DND-41 (cell line): Measurements from ENCODE around the gene DPYD.

Source experiments
- EZH2 ChIP-seq: IDR thresholded peaks from 3 replicates; pipeline ENCODE4 v1.6.1; 2012; ENCODE audit warnings: borderline replicate concordance, low read depth, mild to moderate bottlenecking, moderate library complexity, low read length, inconsistent platforms; ENCODE audit not compliant: severe bottlenecking
- TF ChIP-seq, protein P1 (sequence below): IDR thresholded peaks from 2 replicates; pipeline ENCODE4 v1.5.1; 2012; ENCODE audit warnings: borderline replicate concordance, low read length, moderate library complexity, mild to moderate bottlenecking; ENCODE audit not compliant: poor library complexity, severe bottlenecking; ENCODE audit errors: extremely low read depth

DNA sequence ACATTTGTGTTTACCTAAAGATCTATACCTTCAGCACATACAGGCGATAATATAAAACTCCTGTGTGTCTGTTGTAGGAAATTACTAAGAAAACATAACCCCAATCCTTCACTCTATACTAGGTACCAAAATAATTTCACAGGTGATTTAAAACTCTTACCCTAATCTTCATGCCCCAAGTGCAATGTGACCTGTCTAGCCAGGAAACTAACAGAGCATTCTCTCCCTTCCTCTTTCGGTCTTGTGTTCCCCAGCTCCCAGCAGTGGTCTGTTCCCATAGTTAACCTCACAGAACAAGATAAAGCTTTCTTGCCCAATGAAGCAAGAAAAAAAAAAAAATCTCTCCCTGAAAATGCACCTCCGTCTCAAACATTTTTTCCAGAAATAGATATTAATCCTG lies 493.5 kb downstream of the DPYD start:
- TF ChIP-seq, protein P1, sequence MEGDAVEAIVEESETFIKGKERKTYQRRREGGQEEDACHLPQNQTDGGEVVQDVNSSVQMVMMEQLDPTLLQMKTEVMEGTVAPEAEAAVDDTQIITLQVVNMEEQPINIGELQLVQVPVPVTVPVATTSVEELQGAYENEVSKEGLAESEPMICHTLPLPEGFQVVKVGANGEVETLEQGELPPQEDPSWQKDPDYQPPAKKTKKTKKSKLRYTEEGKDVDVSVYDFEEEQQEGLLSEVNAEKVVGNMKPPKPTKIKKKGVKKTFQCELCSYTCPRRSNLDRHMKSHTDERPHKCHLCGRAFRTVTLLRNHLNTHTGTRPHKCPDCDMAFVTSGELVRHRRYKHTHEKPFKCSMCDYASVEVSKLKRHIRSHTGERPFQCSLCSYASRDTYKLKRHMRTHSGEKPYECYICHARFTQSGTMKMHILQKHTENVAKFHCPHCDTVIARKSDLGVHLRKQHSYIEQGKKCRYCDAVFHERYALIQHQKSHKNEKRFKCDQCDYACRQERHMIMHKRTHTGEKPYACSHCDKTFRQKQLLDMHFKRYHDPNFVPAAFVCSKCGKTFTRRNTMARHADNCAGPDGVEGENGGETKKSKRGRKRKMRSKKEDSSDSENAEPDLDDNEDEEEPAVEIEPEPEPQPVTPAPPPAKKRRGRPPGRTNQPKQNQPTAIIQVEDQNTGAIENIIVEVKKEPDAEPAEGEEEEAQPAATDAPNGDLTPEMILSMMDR = no peak
- TF ChIP-seq EZH2 = no peak
